ENCODE data around the gene SOS1.

The SOS1 gene

DNA sequence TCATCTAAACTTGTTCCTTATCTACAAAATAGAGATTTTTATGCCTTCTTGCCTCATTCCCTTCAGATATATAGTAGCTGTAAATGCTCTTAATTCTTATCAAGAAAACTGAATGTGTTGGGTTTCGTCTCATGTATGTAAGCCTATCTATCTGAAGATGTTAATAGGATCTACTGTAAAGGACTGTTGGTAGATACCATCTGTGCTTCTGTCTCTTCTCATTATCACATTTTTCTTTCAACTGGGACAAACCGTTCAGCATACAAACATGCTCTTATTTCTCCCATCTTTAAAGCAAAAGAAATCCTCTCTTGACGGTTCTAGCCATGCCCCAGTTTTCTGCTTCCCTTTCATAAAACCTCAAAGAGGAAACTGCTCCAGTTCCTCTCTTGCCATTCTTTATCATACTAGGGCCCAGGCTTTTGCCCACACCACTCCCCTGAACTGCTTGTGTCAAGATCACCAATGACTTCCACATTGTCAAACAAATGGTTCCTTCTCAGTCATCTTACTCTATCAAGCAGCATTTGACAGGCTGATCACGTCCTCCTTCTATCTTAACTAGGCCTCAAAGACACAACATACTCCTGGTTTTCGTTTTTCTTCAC lies 142.5 kb downstream of the SOS1 start:
- Mint-ChIP-seq H3K4me3 (no peak overlapping the region), H3K4me1 (peaks cover 28% of the 10 kb centered on the region), H3K9me3 (no peaks in the 10 kb centered on the region), H3K27ac (no peak overlapping the region), H3K36me3 (ENCODE audit: low read depth) (peaks cover 2% of the 10 kb centered on the region), H3K27me3 (ENCODE audit: low read depth) (no peaks in the 10 kb centered on the region)
- TF ChIP-seq, protein P1, sequence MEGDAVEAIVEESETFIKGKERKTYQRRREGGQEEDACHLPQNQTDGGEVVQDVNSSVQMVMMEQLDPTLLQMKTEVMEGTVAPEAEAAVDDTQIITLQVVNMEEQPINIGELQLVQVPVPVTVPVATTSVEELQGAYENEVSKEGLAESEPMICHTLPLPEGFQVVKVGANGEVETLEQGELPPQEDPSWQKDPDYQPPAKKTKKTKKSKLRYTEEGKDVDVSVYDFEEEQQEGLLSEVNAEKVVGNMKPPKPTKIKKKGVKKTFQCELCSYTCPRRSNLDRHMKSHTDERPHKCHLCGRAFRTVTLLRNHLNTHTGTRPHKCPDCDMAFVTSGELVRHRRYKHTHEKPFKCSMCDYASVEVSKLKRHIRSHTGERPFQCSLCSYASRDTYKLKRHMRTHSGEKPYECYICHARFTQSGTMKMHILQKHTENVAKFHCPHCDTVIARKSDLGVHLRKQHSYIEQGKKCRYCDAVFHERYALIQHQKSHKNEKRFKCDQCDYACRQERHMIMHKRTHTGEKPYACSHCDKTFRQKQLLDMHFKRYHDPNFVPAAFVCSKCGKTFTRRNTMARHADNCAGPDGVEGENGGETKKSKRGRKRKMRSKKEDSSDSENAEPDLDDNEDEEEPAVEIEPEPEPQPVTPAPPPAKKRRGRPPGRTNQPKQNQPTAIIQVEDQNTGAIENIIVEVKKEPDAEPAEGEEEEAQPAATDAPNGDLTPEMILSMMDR (IDR thresholded peaks at IDR 0.05; ENCODE audit: unreplicated experiment in 3 of 3): no peak

DNA sequence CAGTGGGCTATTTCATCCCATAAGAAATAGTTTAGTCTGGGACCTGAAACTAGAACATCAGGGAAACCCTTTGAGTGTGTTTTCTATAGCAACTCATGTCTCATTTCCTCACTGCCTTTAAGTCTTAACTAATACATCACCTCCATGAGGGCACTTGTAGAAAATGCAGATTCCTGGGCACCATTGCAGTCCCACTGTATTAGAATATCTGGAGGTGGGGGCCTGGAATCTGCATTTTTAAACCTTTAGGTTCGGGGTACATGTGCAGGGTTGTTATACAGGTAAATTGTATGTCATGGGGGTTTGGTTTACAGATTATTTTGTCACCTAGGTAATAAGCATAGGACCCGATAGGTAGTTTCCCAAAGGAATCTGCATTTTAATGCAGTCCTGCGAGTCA lies 143.8 kb downstream of the SOS1 start:
- Mint-ChIP-seq H3K27me3 (ENCODE audit: low read depth) (no peaks in the 10 kb centered on the region), H3K4me1 (peaks cover 23% of the 10 kb centered on the region), H3K9me3 (no peaks in the 10 kb centered on the region), H3K27ac (no peak overlapping the region), H3K36me3 (ENCODE audit: low read depth) (peaks cover 4% of the 10 kb centered on the region), H3K4me3 (no peak overlapping the region)
- TF ChIP-seq, protein P1 (IDR thresholded peaks at IDR 0.05; ENCODE audit: unreplicated experiment in 3 of 3): no peak

DNA sequence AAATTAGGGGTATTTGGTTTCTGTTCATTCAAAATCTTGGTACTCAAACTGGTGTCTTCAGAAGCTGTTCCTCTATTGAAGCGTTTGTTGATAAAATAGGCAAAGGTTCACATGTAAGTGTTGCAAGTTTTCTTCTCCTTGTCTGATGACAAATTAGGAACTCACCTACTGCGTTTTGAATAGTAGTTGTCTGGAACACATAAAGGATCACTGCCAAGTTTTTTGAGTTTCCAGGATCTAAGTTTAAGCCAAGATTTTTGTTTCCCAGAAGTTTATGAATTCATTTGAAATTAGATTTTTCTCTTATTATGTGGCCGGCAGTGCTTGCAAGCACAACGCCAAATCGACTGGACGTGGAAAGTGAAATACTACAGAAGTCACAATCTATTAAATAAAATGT lies 145.8 kb downstream of the SOS1 start:
- TF ChIP-seq, protein P1 (IDR thresholded peaks at IDR 0.05; ENCODE audit: unreplicated experiment in 3 of 3): no peak
- Mint-ChIP-seq H3K4me1 (peaks cover 14% of the 10 kb centered on the region), H3K9me3 (no peaks in the 10 kb centered on the region)

DNA sequence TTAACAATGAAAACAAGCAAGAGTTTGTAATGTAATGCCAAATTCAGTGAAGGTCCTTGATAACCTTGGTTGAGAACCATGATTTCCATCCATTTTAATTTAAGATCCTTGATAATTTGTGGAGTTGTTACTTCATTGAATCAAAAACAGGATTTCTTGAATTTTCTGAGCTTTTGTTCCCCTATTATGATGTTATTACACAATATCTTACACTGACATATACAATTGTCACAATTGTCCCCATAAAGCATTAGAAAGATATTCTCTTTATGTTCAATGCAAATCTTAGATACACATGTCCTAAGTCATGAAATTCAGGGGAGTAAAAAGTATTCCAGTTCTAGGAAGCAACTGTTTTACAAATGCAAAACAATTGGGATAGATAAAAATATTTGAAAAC lies 147.6 kb downstream of the SOS1 start:
- peaks cover 14% of the 10 kb centered on the region for H3K4me1 Mint-ChIP-seq

More for the DNA sequence above, 145.8 kb downstream of the SOS1 start:
- H3K27ac Mint-ChIP-seq: peak overlapping the region in 1 of 3 experiments; percentile 13
- H3K36me3 Mint-ChIP-seq (ENCODE audit: low read depth): peaks cover 8% of the 10 kb centered on the region
- no peak overlapping the region for H3K4me3 Mint-ChIP-seq
- no peaks in the 10 kb centered on the region for H3K27me3 Mint-ChIP-seq (ENCODE audit: low read depth)

DNA sequence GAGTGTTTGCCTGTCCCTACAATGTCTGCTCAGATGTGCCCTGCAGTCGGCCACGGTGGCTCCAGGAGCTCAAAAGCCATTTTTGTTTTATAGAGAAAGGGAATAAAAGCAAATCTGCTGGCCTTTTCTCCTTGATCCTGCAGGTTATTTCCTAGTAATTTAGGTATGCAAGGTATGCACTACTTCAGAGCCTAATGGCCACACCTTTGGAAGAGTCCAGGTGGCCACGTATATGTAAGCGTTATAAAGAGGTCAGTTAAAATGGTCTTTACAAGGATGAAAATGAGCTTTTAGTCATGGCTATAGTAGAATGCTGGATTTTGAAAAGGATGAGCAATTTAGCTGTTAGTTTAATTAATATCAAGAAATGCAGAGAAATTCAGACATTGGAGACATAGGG lies 149.5 kb downstream of the SOS1 start:
- no peaks in the 10 kb centered on the region for H3K9me3 Mint-ChIP-seq
- H3K27me3 Mint-ChIP-seq (ENCODE audit: low read depth): no peaks in the 10 kb centered on the region
- peaks cover 8% of the 10 kb centered on the region for H3K36me3 Mint-ChIP-seq (ENCODE audit: low read depth)
- peaks cover 14% of the 10 kb centered on the region for H3K4me1 Mint-ChIP-seq
- H3K4me3 Mint-ChIP-seq: no peak overlapping the region
- TF ChIP-seq, protein P1 (IDR thresholded peaks at IDR 0.05; ENCODE audit: unreplicated experiment in 3 of 3): no peak
- no peak overlapping the region for H3K27ac Mint-ChIP-seq

More for the DNA sequence above, 147.6 kb downstream of the SOS1 start:
- Mint-ChIP-seq H3K4me3 (no peak overlapping the region), H3K27ac (no peak overlapping the region), H3K27me3 (ENCODE audit: low read depth) (no peaks in the 10 kb centered on the region), H3K9me3 (no peaks in the 10 kb centered on the region), H3K36me3 (ENCODE audit: low read depth) (peaks cover 8% of the 10 kb centered on the region)
- TF ChIP-seq, protein P1 (IDR thresholded peaks at IDR 0.05; ENCODE audit: unreplicated experiment in 3 of 3): no peak

DNA sequence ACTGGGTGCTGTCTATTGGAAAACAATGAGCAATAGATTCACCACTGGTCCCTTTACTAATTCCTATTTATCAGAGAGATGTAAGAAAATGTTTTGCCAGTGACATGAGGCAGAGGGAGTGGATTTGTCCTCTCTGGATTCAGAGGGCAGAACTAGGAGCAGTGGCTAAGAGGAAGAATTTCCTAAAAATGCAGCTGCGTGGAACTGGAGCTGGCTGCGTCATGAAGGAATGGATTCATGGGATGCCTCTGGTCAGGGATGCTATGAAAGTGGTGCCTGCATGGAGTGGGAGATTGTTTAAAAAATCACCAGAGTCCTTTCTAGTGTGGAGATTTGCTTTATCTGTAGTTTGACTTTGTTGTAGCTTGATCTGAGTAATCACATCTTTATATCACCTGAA lies 152.8 kb downstream of the SOS1 start:
- no peaks in the 10 kb centered on the region for H3K4me1 Mint-ChIP-seq
- H3K27ac Mint-ChIP-seq: no peak overlapping the region
- no peaks in the 10 kb centered on the region for H3K27me3 Mint-ChIP-seq (ENCODE audit: low read depth)
- H3K36me3 Mint-ChIP-seq (ENCODE audit: low read depth): peaks cover 8% of the 10 kb centered on the region
- H3K4me3 Mint-ChIP-seq: no peak overlapping the region
- TF ChIP-seq, protein P1 (IDR thresholded peaks at IDR 0.05; ENCODE audit: unreplicated experiment in 3 of 3): no peak
- H3K9me3 Mint-ChIP-seq: no peaks in the 10 kb centered on the region
